NCI-H345 (cell line): ENCODE measurements around the gene SNX10.

Source experiments
- DNase-seq: peaks from one replicate; lab custom pipeline; 2025; lab: John Stamatoyannopoulos, UW

The SNX10 gene

DNA sequence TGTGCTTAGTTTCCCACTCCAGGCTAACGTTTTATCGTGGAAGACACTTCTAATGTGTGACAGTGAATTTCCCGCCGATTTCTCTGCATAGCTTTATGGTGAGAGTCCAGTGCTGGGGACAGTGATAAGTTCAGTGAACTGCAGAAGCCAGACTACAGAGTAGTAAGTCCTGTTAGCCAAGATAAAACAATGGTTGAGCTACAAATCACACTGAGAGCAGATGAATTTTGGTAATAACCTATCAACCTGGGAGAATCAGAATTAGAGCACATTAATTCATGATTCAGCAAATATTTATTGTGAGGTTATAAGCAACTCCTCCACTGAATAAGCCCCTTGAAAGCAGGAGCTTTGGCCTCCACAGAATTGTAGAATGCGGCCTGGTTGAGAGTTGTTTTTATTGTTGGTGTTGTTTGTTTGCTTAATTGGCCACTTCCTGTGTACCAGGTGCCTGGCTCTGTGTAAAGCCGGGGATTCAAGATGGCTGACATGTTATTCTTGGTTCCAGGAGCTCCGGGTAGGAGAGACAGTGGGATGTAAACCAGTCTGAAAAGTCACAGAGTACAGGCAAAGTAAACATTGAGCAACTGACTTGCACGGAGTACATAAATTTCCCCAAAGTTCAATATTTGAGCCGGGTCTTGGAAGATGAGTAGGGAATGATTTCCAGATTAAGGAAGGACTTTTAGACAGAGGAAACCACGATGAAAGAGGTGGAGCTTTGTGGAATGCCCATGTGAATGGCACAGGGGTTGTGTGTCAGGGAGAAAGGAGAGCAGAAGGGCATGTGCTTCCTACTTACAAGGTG lies 112.7 kb downstream of the SNX10 start:
- no peak for DNase-seq

DNA sequence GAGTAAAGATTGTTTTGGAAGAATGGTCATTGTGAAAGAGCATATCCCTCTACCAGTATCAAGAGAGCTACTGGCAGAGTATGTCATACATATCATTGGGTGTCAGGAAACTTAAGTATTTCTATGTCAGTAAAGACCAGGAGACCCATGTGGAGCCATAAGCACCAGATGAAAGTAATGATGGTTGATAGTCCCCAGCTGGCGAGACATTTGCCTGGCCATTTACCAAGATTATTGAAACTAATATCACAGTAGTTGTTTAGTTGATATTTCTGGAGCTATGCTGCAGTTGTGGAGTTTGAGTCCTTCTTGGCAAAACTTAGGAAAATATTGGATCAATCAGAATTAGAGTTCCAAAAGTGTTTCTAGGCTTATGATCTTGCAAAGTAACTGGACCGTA lies 114.8 kb downstream of the SNX10 start:
- no peak for DNase-seq

- no peak for DNase-seq
Measured at GRCh38 chr7:26409661-26410547, 118.2 kb downstream of the SNX10 start.

GRCh38 chr7:26413007-26413691 lies 121.5 kb downstream of the SNX10 start:
- DNase-seq: peak; percentile 97

- DNase-seq: no peak
Measured at GRCh38 chr7:26416004-26416403, 124.3 kb downstream of the SNX10 start.

DNA sequence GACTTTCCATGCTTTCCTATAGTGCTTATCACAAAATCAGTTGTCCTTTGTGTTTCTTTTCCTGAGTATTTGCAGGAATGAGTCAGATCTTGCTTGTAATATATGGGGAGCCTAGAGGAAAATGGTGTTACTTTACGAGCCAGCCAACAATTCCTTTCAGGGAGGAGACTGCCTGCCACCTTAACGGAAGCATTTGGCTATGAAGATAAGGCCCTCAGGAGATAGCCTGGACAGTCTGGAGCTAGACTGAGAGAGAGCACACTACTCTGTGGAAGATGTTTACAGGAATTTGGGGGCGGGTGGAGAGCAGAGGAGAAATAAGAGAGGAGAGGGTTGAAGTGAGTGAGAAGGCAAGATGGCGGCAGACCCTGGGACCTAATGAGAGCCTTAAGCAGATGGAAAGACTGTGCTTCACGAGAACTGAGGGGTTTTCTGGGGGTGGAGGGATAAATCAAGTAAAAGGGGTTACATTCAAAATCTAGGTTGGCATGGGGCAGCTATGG lies 126.3 kb downstream of the SNX10 start:
- DNase-seq: no peak

- DNase-seq: no peak
Measured at GRCh38 chr7:26419198-26419597, 127.5 kb downstream of the SNX10 start.

- no peak for DNase-seq
Measured at GRCh38 chr7:26420422-26421019, 128.9 kb downstream of the SNX10 start.

DNA sequence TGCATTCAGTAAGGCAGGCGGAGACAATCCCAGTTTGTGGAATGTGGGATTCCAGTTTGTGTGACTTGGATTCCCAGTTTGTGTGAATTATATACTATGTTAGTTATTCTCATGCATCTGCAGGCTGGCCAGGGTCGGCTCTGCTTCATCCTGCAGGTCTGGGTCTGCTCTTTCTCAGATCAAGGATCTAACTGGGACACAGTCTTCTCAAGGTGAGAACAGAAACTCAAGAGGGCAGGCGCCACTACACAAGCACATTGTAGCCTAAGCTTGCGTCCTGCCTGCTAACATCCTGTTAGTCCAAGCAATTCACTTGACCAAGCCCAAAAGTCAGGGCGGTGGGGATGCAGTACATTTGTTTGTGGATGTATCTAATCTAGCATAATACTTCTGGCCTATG lies 131.1 kb downstream of the SNX10 start:
- no peak for DNase-seq

DNA sequence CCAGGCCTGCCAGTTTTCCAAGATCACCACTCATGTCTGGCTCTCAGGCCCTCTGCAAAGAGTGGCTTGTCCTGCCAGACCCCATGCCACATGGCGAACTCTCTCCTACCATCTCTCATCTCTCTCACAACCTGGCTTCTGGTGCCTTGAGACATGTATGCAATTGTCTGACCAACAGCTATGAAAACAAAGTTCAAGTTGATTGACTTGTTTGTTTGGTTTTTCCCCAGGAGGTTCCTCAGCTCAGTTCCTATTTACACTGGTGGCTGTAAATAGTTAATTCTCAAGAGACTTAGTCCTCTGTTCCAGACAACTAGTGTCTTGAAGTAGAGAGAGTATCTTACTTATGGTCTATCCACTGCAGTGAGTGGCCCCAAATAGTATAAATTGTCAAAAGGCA lies 131.8 kb downstream of the SNX10 start:
- no peak for DNase-seq
